Measurements from ENCODE around the gene NCOR1.
"Not testable (repeated sequence)": the region's sequence is repeated elsewhere in the genome, so short reads cannot be mapped to it uniquely, and the experiment has no call there.

The NCOR1 gene

GRCh38 chr17:16148596-16148995 lies 66.7 kb downstream of the NCOR1 start:
- no peak for DNase-seq
- no peak for ATAC-seq

- not testable (repeated sequence) for DNase-seq, ATAC-seq
Observed at GRCh38 chr17:16145319-16145890, 69.9 kb downstream of the NCOR1 start.

GRCh38 chr17:16141685-16142084 lies 73.6 kb downstream of the NCOR1 start:
- DNase-seq (no peak), ATAC-seq (no peak)

- ATAC-seq (no peak), DNase-seq (no peak)
Observed at GRCh38 chr17:16140854-16141253, 74.5 kb downstream of the NCOR1 start.

GRCh38 chr17:16135461-16135860 lies 79.9 kb downstream of the NCOR1 start:
- DNase-seq = no peak
- ATAC-seq = no peak

GRCh38 chr17:16131593-16131992 lies 83.7 kb downstream of the NCOR1 start:
- no peak for ATAC-seq
- DNase-seq = no peak

GRCh38 chr17:16129441-16130205 lies 85.7 kb downstream of the NCOR1 start:
- DNase-seq (no peak), ATAC-seq (no peak)

- ATAC-seq (no peak), DNase-seq (no peak)
Observed at GRCh38 chr17:16123531-16123930, 91.8 kb downstream of the NCOR1 start.

GRCh38 chr17:16122697-16123434 lies 92.5 kb downstream of the NCOR1 start:
- DNase-seq = no peak
- ATAC-seq = no peak

GRCh38 chr17:16121915-16122314 lies 93.4 kb downstream of the NCOR1 start:
- DNase-seq (no peak), ATAC-seq (no peak)

GRCh38 chr17:16120937-16121336 lies 94.4 kb downstream of the NCOR1 start:
- DNase-seq = no peak
- no peak for ATAC-seq

GRCh38 chr17:16117149-16117548 lies 98.2 kb downstream of the NCOR1 start:
- ATAC-seq (no peak), DNase-seq (no peak)

GRCh38 chr17:16115077-16115698 lies 100.1 kb downstream of the NCOR1 start:
- DNase-seq, ATAC-seq: not testable (repeated sequence)

- ATAC-seq = no peak
Observed at GRCh38 chr17:16108871-16109270, 106.5 kb downstream of the NCOR1 start.

GRCh38 chr17:16108386-16108785 lies 106.9 kb downstream of the NCOR1 start:
- no peak for ATAC-seq

More at GRCh38 chr17:16108871-16109270, 106.5 kb downstream of the NCOR1 start:
- no peak for DNase-seq

GRCh38 chr17:16107165-16107770 lies 108.1 kb downstream of the NCOR1 start:
- no peak for DNase-seq
- ATAC-seq = no peak

More at GRCh38 chr17:16108386-16108785, 106.9 kb downstream of the NCOR1 start:
- no peak for DNase-seq

GRCh38 chr17:16106161-16106891 lies 109.0 kb downstream of the NCOR1 start:
- DNase-seq (no peak), ATAC-seq (no peak)

- ATAC-seq = no peak
- no peak for DNase-seq
Observed at GRCh38 chr17:16104189-16104588, 111.1 kb downstream of the NCOR1 start.

GRCh38 chr17:16101440-16101839 lies 113.9 kb downstream of the NCOR1 start:
- ATAC-seq = no peak
- DNase-seq = no peak

GRCh38 chr17:16100737-16101400 lies 114.5 kb downstream of the NCOR1 start:
- ATAC-seq (no peak), DNase-seq (no peak)

- DNase-seq (no peak), ATAC-seq (no peak)
Observed at GRCh38 chr17:16091773-16092172, 123.6 kb downstream of the NCOR1 start.

Data from stimulated activated naive CD8-positive, alpha-beta T cell treated with anti-CD3 and anti-CD28 coated beads, Interleukin-15, Interleukin-2, amounts not matched to agents 100 U/mL and 50 U/mL, for 24 hours (primary cell).